DND-41 (cell line): ENCODE measurements around the gene NECTIN1.

Experiments
- ATAC-seq: fragments of 200-7000 bp; cut with Tn5 transposase; 3 replicates; pipeline ENCODE4 v1.9.1; 2021; ENCODE audit warnings: low read depth; ENCODE audit not compliant: insufficient read depth
- DNase-seq: peaks from one replicate; pipeline ENCODE4 v3.0.0-alpha.2; 2020
- H2AFZ ChIP-seq: 2 replicates; pipeline ENCODE4 v1.6.0; 2012; ENCODE audit warnings: low read depth, low read length
- H3K27ac ChIP-seq: 2 replicates; pipeline ENCODE4 v1.5.1; 2012; ENCODE audit warnings: low read length, inconsistent platforms
- H3K27me3 ChIP-seq: fragments of 200-600 bp; sonication (generic); 2 replicates; pipeline ENCODE4 v1.6.0; 2012; ENCODE audit warnings: low read length, mild to moderate bottlenecking, inconsistent platforms; ENCODE audit not compliant: insufficient read depth, poor library complexity
- H3K36me3 ChIP-seq: 2 replicates; pipeline ENCODE4 v1.5.1; 2012; ENCODE audit warnings: low read length, inconsistent platforms; ENCODE audit not compliant: insufficient read depth
- H3K4me1 ChIP-seq: 2 replicates; pipeline ENCODE4 v1.5.1; 2012; ENCODE audit warnings: mild to moderate bottlenecking, low read length; ENCODE audit not compliant: insufficient read depth
- H3K4me2 ChIP-seq: 2 replicates; pipeline ENCODE4 v1.6.0; 2012; ENCODE audit warnings: mild to moderate bottlenecking, moderate library complexity, low read length, inconsistent platforms; ENCODE audit not compliant: insufficient read depth
- H3K4me3 ChIP-seq, 2 experiments: fragments of 200-600 bp in 1 of 2; shearing (Covaris generic) in 1 of 2; 2 replicates each; pipeline ENCODE4 v1.5.1; 2012 to 2016; ENCODE audit warnings: inconsistent platforms in 2 of 2, low read length in 2 of 2, mild to moderate bottlenecking in 2 of 2, low read depth in 1 of 2, moderate library complexity in 1 of 2
- H3K79me2 ChIP-seq: 2 replicates; pipeline ENCODE4 v1.6.0; 2012; ENCODE audit warnings: low read length, inconsistent platforms; ENCODE audit not compliant: insufficient read depth
- H3K9ac ChIP-seq: 2 replicates; pipeline ENCODE4 v1.6.0; 2012; ENCODE audit warnings: low read depth, mild to moderate bottlenecking, inconsistent platforms, low read length, moderate library complexity
- H3K9me3 ChIP-seq: 2 replicates; pipeline ENCODE4 v1.5.1; 2012; ENCODE audit warnings: low read length, moderate library complexity, mild to moderate bottlenecking, inconsistent platforms; ENCODE audit not compliant: insufficient read depth, severe bottlenecking
- H4K20me1 ChIP-seq: 2 replicates; pipeline ENCODE4 v1.6.0; 2012; ENCODE audit warnings: low read length; ENCODE audit not compliant: insufficient read depth
- CTCF ChIP-seq: IDR thresholded peaks from 2 replicates; pipeline ENCODE4 v1.5.1; 2012; ENCODE audit warnings: borderline replicate concordance, low read length, moderate library complexity, mild to moderate bottlenecking; ENCODE audit not compliant: poor library complexity, severe bottlenecking; ENCODE audit errors: extremely low read depth
- EZH2 ChIP-seq: IDR thresholded peaks from 3 replicates; pipeline ENCODE4 v1.6.1; 2012; ENCODE audit warnings: borderline replicate concordance, low read depth, mild to moderate bottlenecking, moderate library complexity, low read length, inconsistent platforms; ENCODE audit not compliant: severe bottlenecking

Gene NECTIN1

DNA sequence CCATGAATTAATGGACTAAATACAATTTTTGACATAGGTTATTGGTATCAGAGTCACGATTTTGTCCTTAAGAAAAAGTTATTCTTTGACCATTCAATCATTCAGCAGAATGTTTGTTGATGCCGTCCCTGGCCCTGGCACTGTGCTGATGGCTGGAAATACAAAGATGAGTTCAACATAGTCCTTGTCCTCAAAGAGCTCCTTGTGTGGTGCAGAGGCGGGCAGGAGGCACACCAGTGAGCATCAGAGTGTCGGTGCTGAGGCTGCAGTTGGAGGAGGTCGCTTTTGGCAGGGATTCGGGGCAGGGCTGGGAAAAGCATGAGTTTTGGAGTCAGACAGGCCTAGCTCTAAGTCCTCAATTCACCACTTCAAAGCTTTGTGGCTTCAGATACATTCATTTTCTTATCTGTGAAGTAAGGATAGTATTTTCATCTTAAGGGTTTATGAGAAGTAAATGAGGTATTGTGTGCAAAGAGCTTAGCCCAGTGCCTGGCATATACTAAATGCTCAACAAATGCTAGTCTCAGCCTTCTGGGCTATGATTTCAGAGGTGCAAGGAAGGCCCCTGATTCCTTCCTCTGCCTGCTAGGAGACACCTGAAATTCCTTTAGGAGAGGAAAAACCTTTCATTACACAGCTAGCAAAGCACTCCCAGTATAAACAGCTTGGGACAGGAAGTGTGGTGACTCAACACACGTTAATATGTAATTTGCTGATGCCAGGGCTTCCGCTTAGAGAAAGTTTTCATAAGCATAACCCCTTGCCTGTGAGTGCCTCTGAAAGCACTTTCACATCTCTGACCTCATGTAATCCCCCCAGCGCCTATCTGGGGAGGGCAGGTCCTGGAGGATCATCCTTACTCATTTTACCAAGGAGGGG is 113.8 kb downstream of the NECTIN1 start:
- H3K4me1 ChIP-seq: no peaks in the 10 kb centered on the region
- H2AFZ ChIP-seq: no peak overlapping the region
- H4K20me1 ChIP-seq: 0 out of 2 replicates have a peak, but pooled peaks cover 2% of the 10 kb centered on the region
- DNase-seq (no peak), ATAC-seq (no peak)
- H3K79me2 ChIP-seq: no peaks in the 10 kb centered on the region
- no peak overlapping the region for H3K4me2 ChIP-seq
- no peak overlapping the region for H3K27ac ChIP-seq
- H3K9me3 ChIP-seq: no peaks in the 10 kb centered on the region
- no peak overlapping the region for H3K4me3 ChIP-seq
- peaks cover 15% of the 10 kb centered on the region for H3K27me3 ChIP-seq
- no peaks in the 10 kb centered on the region for H3K36me3 ChIP-seq
- H3K9ac ChIP-seq: no peak overlapping the region
- TF ChIP-seq CTCF (no peak), EZH2 (no peak)

DNA sequence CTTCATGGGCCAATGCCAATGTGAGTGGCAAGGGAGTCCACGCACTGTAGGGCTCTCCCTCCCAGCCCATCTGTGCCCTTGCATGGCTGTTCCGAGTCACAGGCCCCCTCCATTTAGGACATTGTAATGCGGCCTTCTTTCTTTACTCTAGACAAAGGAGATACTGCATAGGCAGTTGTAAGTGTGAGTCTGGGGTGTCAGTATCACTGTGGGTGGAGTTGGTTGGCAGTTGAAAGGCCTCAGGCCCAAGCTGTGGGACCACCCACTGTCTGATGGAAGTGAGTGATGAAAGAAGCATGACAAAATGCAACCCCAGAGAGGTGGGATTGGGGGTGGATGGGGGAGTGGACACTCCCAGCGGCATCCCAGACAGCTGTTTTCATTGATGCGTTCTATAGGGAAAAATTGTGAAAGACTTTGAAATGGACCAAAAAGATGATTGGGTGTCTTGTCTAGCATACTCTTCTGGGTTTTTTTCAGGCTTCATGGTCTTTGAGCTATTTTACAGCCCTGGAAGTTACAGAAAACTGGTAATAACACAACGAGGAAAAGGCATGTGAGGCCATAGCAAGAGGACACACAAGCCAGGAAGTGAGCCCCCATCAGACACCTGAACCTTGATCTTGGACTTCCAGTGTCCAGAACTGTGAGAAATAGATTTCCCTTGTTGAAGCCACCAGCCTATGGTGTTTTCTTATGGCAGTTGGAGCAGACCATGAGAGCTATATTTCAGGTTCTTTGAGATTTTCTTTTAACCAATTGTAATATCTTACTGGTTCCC is 114.6 kb downstream of the NECTIN1 start:
- Histone ChIP-seq H2AFZ (no peak overlapping the region), H3K4me1 (no peaks in the 10 kb centered on the region), H3K9ac (no peak overlapping the region), H3K9me3 (no peaks in the 10 kb centered on the region), H3K36me3 (no peaks in the 10 kb centered on the region), H3K4me3 (no peak overlapping the region), H3K79me2 (no peaks in the 10 kb centered on the region), H3K4me2 (no peak overlapping the region), H3K27ac (no peak overlapping the region), H4K20me1 (0 out of 2 replicates have a peak, but pooled peaks cover 2% of the 10 kb centered on the region), H3K27me3 (peaks cover 15% of the 10 kb centered on the region)
- ATAC-seq (no peak), DNase-seq (no peak)
- TF ChIP-seq CTCF (no peak), EZH2 (no peak)

DNA sequence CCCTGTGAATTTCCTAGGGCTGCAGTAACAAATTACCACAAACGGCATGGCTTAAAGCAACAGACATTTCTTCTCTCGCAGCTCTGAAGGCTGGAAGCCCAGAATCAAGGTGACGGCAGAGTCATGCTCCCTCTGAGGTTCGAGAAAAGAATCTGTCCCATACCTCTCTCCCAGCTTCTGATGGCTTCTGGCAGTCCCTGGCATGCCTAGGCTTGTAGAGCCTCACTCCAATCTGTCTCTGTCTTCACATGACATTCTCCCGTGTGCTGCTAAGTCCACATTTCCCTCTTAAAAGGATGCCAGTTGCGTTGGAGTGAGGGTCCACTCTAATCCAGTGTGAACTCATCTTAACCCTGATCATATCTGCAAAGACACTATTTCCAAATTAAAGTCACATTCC is 116.2 kb downstream of the NECTIN1 start:
- TF ChIP-seq CTCF (no peak), EZH2 (no peak)
- H3K27me3 ChIP-seq: peaks cover 17% of the 10 kb centered on the region
- 0 out of 2 replicates have a peak, but pooled peaks cover 2% of the 10 kb centered on the region for H4K20me1 ChIP-seq
- H2AFZ ChIP-seq: no peak overlapping the region
- no peaks in the 10 kb centered on the region for H3K36me3 ChIP-seq
- no peak for ATAC-seq
- H3K79me2 ChIP-seq: no peaks in the 10 kb centered on the region
- H3K27ac ChIP-seq: no peak overlapping the region
- no peak overlapping the region for H3K4me2 ChIP-seq
- H3K4me1 ChIP-seq: no peaks in the 10 kb centered on the region
- no peak overlapping the region for H3K4me3 ChIP-seq
- DNase-seq: no peak
- no peak overlapping the region for H3K9ac ChIP-seq
- H3K9me3 ChIP-seq: no peaks in the 10 kb centered on the region
